Measurements from ENCODE around the gene DESI2. TPM values are rescaled to one million over a fixed set of nuclear protein-coding genes. Genes with fewer than 3 reads are reported as not detected.
"Not testable (repeated sequence)": the region's sequence is repeated elsewhere in the genome, so short reads cannot be mapped to it uniquely, and the experiment has no call there.

DESI2 gene
- total RNA-seq, 2 experiments from 2014 or later, result 28.0 to 31.3 TPM

DNA sequence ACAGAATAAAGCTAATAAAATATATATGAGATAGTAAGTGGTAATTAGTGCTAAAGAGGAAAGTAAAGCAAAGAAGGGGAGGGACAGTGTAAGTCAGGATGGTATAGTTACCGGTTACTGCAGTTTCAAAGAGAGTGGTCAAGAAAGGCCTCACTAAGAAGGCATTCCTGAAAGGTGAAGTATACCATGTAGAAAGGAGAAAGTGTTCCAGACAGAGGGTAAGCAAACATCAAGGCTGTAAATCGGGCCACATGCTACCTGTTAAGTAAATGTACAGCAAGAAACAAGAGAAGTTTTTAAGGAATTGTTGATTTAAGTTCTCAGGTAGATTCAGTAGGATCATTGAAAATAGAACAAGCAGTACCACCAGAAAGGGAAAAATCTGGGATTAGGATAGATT is 9.7 kb downstream of the DESI2 start:
- Mint-ChIP-seq H3K4me3 (no peak overlapping the region), H3K27ac (no peak overlapping the region), H3K4me1 (peaks cover 5% of the 10 kb centered on the region), H3K27me3 (no peaks in the 10 kb centered on the region), H3K9me3 (peaks cover 1% of the 10 kb centered on the region), H3K36me3 (peaks cover 40% of the 10 kb centered on the region)
- ATAC-seq (ENCODE audit: low read depth), result no peak
- no peak for DNase-seq
- POLR2A ChIA-PET, result no interaction called here

DNA sequence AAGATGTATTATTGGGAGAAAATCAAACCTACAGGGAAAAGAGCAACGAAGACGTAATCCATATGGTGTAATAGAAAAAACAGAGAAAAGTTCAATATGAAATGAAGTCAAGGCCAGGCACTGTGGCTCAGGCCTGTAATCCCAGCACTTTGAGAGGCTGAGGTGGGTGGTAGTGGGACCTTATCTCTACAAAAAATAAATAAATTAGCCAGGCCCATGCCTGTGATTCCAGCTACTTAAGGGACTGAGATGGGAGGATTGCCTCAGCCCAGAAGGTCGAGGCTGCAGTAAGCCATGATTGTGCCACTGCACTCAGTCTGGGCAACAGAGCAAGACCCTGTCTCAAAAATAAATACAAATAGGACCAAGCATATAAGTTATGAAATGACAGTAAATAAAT is 11.4 kb downstream of the DESI2 start:
- Mint-ChIP-seq H3K27ac (no peak overlapping the region), H3K4me3 (no peak overlapping the region), H3K36me3 (peaks cover 26% of the 10 kb centered on the region), H3K4me1 (no peaks in the 10 kb centered on the region), H3K9me3 (peaks cover 1% of the 10 kb centered on the region), H3K27me3 (no peaks in the 10 kb centered on the region)
- DNase-seq, result no peak
- POLR2A ChIA-PET, result interaction anchor here (0.7 kb wide), 1 partner anchor 1064 kb away, joined by 3 read pairs; no protein-coding TSS in a partner anchor
- ATAC-seq (ENCODE audit: low read depth), result no peak

DNA sequence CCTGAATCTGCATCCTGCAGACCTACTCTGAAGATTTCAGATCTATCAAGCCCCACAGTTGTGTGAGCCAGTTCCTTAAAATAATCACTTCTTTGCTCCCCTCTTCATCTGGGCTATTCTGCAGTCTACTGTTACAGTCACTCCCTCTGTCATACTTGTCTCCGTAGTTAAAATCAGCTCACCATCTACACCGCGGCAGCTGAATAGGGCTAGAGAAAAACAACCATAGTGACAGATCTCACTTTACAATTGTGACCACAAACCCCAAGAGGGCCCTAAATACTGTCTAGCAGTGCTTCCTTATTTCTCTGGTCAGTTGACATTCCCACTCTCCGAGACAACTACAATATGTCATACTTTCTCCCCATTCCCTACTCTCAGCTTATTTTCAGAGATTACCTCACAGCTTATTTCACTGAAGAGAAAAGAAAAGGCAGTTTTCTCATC is 12.9 kb downstream of the DESI2 start:
- Mint-ChIP-seq H3K27ac (no peak overlapping the region), H3K4me3 (no peak overlapping the region), H3K4me1 (no peaks in the 10 kb centered on the region), H3K9me3 (peaks cover 1% of the 10 kb centered on the region), H3K36me3 (peaks cover 26% of the 10 kb centered on the region), H3K27me3 (no peaks in the 10 kb centered on the region)
- ATAC-seq (ENCODE audit: low read depth) (no peak), DNase-seq (no peak)
- POLR2A ChIA-PET, result interaction anchor here (0.6 kb wide), 1 partner anchor 367 kb away, joined by 4 read pairs; no protein-coding TSS in a partner anchor

DNA sequence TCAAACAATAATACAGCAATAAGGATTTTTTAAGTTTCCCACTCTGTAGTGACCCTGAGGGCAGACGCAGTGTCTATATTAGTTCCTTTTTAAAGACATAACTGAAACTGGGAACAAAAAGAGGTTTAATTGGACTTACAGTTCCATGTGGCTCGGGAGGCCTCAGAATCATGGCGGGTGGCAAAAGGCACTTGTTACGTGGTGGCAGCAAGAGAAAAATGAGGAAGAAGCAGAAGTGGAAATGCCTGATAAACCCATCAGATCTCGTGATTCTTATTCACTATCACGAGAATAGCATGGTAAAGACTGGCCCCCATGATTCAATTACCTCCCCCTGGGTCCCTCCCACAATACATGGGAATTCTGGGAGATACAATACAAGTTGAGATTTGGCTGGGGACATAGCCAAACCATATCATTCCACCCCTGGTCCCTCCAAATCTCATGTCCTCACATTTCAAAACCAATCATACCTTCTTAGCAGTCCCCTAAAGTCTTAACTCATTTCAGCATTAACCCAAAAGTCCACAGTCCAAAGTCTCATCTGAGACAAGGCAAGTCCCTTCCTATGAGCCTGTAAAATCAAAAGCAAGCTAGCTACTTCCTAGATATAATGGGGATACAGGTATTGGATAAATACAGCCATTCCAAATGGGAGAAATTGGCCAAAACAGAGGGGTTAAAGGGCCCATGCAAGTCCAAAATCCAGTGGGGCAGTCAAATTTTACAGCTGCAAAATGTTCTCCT is 13.9 kb downstream of the DESI2 start:
- H3K4me1 Mint-ChIP-seq; DNase-seq; H3K27ac Mint-ChIP-seq; H3K9me3 Mint-ChIP-seq; ATAC-seq (ENCODE audit: low read depth); H3K27me3 Mint-ChIP-seq; POLR2A ChIA-PET; H3K4me3 Mint-ChIP-seq: not testable (repeated sequence)
- peaks cover 29% of the 10 kb centered on the region for H3K36me3 Mint-ChIP-seq

DNA sequence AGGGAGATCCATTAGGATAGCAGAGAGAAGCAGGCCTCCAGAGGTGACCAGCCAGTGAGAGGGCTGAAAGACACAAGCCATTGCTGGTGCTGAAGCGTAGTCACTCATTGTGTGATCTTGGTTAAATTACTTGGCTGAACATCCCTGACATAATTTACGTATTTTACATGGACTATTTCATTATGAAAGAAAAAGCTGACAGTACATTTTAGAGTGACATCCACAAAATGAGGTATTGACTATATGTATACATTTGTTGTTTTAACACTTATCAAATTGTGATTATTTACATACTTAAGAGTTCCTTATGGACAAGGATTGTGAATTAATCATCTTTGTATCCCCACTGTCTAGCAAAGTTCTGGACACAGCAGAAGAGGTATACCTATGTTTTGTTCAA is 14.9 kb downstream of the DESI2 start:
- POLR2A ChIA-PET, result no interaction called here
- no peaks in the 10 kb centered on the region for H3K4me1 Mint-ChIP-seq
- H3K9me3 Mint-ChIP-seq, result no peaks in the 10 kb centered on the region
- no peak for DNase-seq
- H3K4me3 Mint-ChIP-seq, result no peak overlapping the region
- no peak overlapping the region for H3K27ac Mint-ChIP-seq
- H3K27me3 Mint-ChIP-seq, result no peaks in the 10 kb centered on the region
- ATAC-seq (ENCODE audit: low read depth), result no peak
- H3K36me3 Mint-ChIP-seq, result peaks cover 25% of the 10 kb centered on the region

DNA sequence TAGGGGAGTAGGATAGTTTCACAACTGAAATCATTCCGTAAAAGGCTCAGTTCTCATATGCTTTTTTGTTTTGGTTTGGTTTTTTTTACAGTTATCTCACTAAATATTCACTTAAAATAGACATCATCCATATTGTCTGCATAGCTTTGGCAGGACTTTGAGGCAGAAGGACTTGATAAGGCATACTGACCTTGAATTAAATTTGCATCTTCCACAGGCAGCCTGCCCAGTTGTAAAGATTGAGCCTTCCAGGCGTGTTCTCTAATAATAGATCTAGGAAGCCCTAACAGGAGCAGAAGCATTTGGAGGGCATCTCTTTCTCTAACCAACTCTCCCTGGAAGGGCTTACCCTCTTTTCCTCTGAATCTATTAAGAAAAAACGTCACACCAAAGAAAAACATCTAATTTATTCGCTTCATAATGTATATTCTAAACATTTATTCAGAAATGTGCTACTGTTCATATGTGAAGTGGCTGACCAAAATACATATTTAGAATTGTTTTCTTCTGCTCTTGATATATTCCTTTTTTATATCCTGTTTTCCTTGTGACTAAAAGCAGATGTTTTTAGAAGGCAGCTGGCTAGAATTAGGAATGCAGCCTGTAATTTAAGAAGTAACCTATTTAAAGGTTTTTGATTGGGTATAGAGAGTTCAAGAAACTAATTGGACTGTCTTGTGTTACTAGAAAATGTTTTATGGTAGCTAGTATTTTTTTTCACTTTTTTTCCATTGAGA is 20.2 kb downstream of the DESI2 start:
- Mint-ChIP-seq H3K9me3 (no peaks in the 10 kb centered on the region), H3K4me1 (peaks cover 2% of the 10 kb centered on the region), H3K27me3 (no peaks in the 10 kb centered on the region), H3K27ac (no peak overlapping the region), H3K4me3 (no peak overlapping the region), H3K36me3 (peaks cover 50% of the 10 kb centered on the region)
- POLR2A ChIA-PET, result no interaction called here
- ATAC-seq (ENCODE audit: low read depth) (no peak), DNase-seq (no peak)

DNA sequence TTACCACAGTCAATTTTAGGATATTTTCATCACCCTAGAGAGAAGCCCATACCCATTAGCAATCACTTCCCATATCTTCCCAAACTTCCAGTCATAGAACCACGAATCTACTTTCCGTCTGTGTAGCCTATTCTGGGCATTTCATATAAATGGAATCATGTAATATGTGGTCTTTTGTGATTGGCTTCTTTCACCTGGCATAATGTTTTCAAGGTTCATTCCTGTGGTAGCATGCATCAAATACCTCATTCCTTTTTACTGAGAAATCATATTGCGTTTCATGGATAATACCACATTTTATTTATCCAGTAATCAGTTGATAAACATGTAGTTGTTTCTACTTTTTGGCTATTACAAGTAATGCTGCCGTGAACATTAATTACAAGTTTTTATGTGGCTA is 21.5 kb downstream of the DESI2 start:
- Mint-ChIP-seq H3K4me1 (peaks cover 2% of the 10 kb centered on the region), H3K4me3 (no peak overlapping the region), H3K36me3 (peaks cover 52% of the 10 kb centered on the region), H3K27ac (no peak overlapping the region), H3K27me3 (no peaks in the 10 kb centered on the region), H3K9me3 (no peaks in the 10 kb centered on the region)
- ATAC-seq (ENCODE audit: low read depth), result no peak
- DNase-seq, result no peak
- POLR2A ChIA-PET, result no interaction called here

DNA sequence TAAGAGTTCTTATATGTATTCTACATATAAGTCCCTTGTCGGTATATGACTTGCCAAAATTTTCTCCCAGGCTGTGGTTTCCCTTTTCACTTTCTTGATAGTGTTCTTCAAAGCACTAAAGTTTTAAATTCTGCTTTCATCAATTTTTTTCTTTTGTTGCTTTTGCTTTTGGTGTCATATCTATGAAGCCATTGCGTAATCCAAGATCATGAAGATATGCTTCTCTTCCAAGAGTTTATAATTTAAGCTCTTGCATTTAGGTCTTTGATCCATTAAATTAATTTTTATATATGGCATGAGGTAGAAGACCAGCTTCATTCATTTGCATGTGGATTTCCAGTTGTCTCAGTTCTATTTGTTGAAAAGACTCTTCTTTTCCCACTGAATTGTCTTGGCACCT is 22.2 kb downstream of the DESI2 start:
- peaks cover 2% of the 10 kb centered on the region for H3K4me1 Mint-ChIP-seq
- no peaks in the 10 kb centered on the region for H3K9me3 Mint-ChIP-seq
- no peaks in the 10 kb centered on the region for H3K27me3 Mint-ChIP-seq
- H3K36me3 Mint-ChIP-seq, result peaks cover 53% of the 10 kb centered on the region
- ATAC-seq (ENCODE audit: low read depth) (no peak), DNase-seq (no peak)
- POLR2A ChIA-PET, result no interaction called here
- H3K27ac Mint-ChIP-seq, result no peak overlapping the region
- H3K4me3 Mint-ChIP-seq, result no peak overlapping the region

DNA sequence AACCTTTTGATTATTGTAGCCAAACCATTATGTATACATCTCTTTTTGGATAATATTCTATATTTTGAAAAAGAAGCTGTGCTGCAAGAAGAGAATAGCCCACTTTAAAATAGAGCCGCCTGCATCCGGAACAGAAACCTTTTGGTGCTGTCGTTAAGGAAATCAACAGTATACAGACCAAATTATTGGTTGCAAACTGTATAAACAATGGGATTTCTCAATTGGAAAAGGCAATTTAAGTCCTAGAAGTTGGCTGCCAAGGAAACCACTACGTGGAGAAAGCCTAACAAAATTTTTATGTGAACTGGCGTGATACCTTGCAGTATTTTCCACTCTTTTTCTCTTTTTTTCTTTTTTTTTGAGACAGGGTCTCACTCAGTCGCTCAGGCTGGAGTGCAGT is 25.8 kb downstream of the DESI2 start:
- H3K4me3 Mint-ChIP-seq, result no peak overlapping the region
- DNase-seq (no peak), ATAC-seq (ENCODE audit: low read depth) (no peak)
- peaks cover 49% of the 10 kb centered on the region for H3K36me3 Mint-ChIP-seq
- no peaks in the 10 kb centered on the region for H3K27me3 Mint-ChIP-seq
- POLR2A ChIA-PET, result no interaction called here
- no peaks in the 10 kb centered on the region for H3K9me3 Mint-ChIP-seq
- no peak overlapping the region for H3K27ac Mint-ChIP-seq
- H3K4me1 Mint-ChIP-seq, result peaks cover 2% of the 10 kb centered on the region

DNA sequence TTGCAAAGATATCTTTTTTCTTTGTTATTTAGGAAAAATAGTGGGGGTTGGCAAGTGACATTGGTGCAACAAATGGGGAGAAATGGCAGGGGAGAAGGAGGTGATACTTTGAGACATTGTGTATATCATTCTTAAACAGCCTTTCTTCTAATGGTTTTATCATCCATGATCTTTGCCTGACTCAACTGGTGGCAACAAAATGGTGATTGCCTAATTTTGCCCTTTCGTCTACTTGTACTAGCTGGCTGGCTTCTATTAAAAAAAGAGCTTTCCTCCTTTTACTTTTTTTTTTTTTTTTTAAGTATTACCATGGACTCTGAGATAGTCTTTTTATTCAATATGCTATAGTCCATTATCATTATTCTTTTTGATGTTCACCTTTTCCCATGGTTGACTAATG is 27.7 kb downstream of the DESI2 start:
- no peak for ATAC-seq (ENCODE audit: low read depth)
- H3K4me3 Mint-ChIP-seq, result no peak overlapping the region
- H3K9me3 Mint-ChIP-seq, result no peaks in the 10 kb centered on the region
- DNase-seq, result no peak
- H3K36me3 Mint-ChIP-seq, result peaks cover 38% of the 10 kb centered on the region
- POLR2A ChIA-PET, result interaction anchor here (0.6 kb wide), 1 partner anchor 11 kb away, joined by 3 read pairs; no protein-coding TSS in a partner anchor
- H3K27me3 Mint-ChIP-seq, result no peaks in the 10 kb centered on the region
- H3K27ac Mint-ChIP-seq, result no peak overlapping the region
- H3K4me1 Mint-ChIP-seq, result peaks cover under 1% of the 10 kb centered on the region

DNA sequence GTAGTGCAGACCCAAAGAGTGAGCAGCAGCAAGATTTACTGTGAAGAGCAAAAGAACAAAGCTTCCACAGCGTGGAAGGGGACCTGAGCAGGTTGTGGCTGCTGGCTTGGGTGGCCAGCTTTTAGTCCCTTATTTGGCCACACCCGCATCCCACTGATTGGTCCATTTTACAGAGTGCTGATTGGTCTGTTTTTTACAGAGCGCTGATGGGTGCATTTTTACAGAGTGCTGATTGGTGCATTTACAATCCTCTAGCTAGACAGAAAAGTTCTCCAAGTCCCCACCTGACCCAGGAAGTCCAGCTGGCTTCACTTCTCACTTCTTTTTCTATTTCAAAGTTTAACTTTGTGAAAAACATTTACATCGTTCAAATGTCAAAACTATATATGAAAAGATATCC is 29.2 kb downstream of the DESI2 start:
- ATAC-seq (ENCODE audit: low read depth); H3K27ac Mint-ChIP-seq; POLR2A ChIA-PET; H3K27me3 Mint-ChIP-seq; H3K9me3 Mint-ChIP-seq; DNase-seq; H3K4me1 Mint-ChIP-seq; H3K4me3 Mint-ChIP-seq: not testable (repeated sequence)
- H3K36me3 Mint-ChIP-seq, result peaks cover 40% of the 10 kb centered on the region

DNA sequence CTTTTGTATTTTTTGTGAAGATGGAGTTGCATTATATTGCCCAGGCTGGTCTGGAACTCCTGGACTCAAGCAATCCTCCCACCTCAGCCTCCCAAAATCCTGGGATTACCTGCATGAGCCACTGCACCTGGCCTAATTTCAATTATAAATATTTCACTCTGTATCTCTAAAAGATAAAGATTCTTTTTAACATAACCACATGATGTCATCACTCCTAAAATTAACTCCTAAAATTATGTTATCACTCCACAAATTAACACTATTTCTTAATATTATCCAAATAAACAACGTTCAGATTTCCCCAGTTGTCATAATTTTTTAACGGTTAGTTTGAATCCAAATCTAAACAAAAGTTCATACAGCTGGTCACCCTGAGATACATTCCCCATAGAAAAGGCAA is 43.0 kb downstream of the DESI2 start:
- no peak for ATAC-seq (ENCODE audit: low read depth)
- Mint-ChIP-seq H3K9me3 (peaks cover 3% of the 10 kb centered on the region), H3K4me3 (no peak overlapping the region), H3K36me3 (peaks cover 66% of the 10 kb centered on the region), H3K27me3 (no peaks in the 10 kb centered on the region), H3K4me1 (no peaks in the 10 kb centered on the region), H3K27ac (no peak overlapping the region)
- no peak for DNase-seq
- POLR2A ChIA-PET, result no interaction called here

DNA sequence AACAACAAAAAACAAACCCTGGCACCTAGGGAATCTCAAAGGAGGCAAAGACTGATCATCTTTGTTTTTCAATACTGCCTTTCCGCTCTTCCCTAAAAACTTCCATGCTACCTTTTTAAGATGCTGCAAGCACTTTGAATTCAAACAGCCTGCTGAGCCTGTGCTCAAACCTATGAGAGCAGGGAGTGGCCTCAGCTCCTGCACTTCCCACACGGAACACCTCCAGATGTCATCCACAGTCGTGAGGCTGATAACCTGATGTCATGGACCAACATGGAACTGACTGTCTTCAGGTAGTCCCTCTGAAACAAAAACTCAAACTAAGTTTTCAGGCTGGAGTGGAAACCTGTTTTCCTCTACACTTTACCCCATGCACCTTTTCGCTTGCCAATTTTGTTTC is 46.8 kb downstream of the DESI2 start:
- POLR2A ChIA-PET, result no interaction called here
- peaks cover 67% of the 10 kb centered on the region for H3K36me3 Mint-ChIP-seq
- no peak for DNase-seq
- H3K27me3 Mint-ChIP-seq, result no peaks in the 10 kb centered on the region
- H3K27ac Mint-ChIP-seq, result no peak overlapping the region
- H3K9me3 Mint-ChIP-seq, result peaks cover 5% of the 10 kb centered on the region
- no peaks in the 10 kb centered on the region for H3K4me1 Mint-ChIP-seq
- no peak overlapping the region for H3K4me3 Mint-ChIP-seq
- no peak for ATAC-seq (ENCODE audit: low read depth)

DNA sequence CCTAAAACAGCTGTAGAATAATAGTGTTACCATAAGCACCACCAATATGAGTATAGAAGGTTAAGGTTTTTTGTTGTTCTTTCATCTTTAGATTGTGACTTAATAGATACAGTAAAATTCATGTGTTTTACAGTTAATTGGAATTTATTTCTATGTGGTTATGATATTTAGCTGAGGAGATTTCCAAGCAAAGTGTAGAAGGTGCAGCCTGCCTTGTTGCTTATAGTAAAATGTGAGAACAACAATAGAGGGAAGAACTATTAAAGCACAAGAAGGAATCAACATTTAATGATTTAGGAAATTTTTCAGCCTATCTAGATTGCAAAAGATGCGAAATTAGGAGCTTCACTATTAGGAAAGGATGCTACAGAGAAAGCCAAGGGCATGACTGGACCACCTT is 47.9 kb downstream of the DESI2 start:
- Mint-ChIP-seq H3K27me3 (no peaks in the 10 kb centered on the region), H3K36me3 (peaks cover 64% of the 10 kb centered on the region), H3K9me3 (peaks cover 5% of the 10 kb centered on the region), H3K4me3 (no peak overlapping the region), H3K27ac (no peak overlapping the region), H3K4me1 (no peaks in the 10 kb centered on the region)
- DNase-seq, result no peak
- POLR2A ChIA-PET, result interaction anchor here (0.6 kb wide), 1 partner anchor 10 kb away, joined by 3 read pairs; no protein-coding TSS in a partner anchor
- no peak for ATAC-seq (ENCODE audit: low read depth)
